Measurements from ENCODE around the gene SPAG16. TPM values are rescaled to one million over a fixed set of nuclear protein-coding genes. Genes with fewer than 3 reads are reported as not detected.
A peak's percentile ranks its signal among the peaks of the same experiment; 100 is the strongest.

Gene SPAG16
- polyA plus RNA-seq, 1 donor, result 53.7 TPM

GRCh38 chr2:214079032-214079431 is 794.8 kb downstream of the SPAG16 start:
- no peaks in the 10 kb centered on the region for H3K4me1 ChIP-seq (ENCODE audit: control insufficient read depth, insufficient read depth, low read length)
- no peaks in the 10 kb centered on the region for H3K36me3 ChIP-seq (ENCODE audit: control insufficient read depth, insufficient read depth, low read length)
- H3K27me3 ChIP-seq (ENCODE audit: control insufficient read depth, insufficient read depth, low read length), result no peaks in the 10 kb centered on the region
- no peak for DNase-seq
- no peak overlapping the region for H3K4me3 ChIP-seq (ENCODE audit: low read length)
- 91% methylated on average over 1 of the region's 2 CpGs for WGBS (ENCODE audit: insufficient coverage, low lambda C conversion rate)
- no peak overlapping the region for H3K27ac ChIP-seq (ENCODE audit: low read length)
- H3K9me3 ChIP-seq (ENCODE audit: control insufficient read depth, low read depth, low read length), result no peaks in the 10 kb centered on the region

- H3K27me3 ChIP-seq (ENCODE audit: control insufficient read depth, insufficient read depth, low read length), result no peaks in the 10 kb centered on the region
- H3K9me3 ChIP-seq (ENCODE audit: control insufficient read depth, low read depth, low read length), result no peaks in the 10 kb centered on the region
- no peaks in the 10 kb centered on the region for H3K4me1 ChIP-seq (ENCODE audit: control insufficient read depth, insufficient read depth, low read length)
- H3K4me3 ChIP-seq (ENCODE audit: low read length), result no peak overlapping the region
- H3K27ac ChIP-seq (ENCODE audit: low read length), result no peak overlapping the region
- no CpG with 5 or more reads among the region's 1 CpG for WGBS (ENCODE audit: insufficient coverage, low lambda C conversion rate)
- no peaks in the 10 kb centered on the region for H3K36me3 ChIP-seq (ENCODE audit: control insufficient read depth, insufficient read depth, low read length)
- no peak for DNase-seq
These were observed 804.3 kb downstream of the SPAG16 start for GRCh38 chr2:214088536-214088935.

- no peak for DNase-seq
- H3K36me3 ChIP-seq (ENCODE audit: control insufficient read depth, insufficient read depth, low read length), result no peaks in the 10 kb centered on the region
- WGBS (ENCODE audit: insufficient coverage, low lambda C conversion rate), result 100% methylated on average over 3 of the region's 4 CpGs
- H3K27ac ChIP-seq (ENCODE audit: low read length), result no peak overlapping the region
- H3K9me3 ChIP-seq (ENCODE audit: control insufficient read depth, low read depth, low read length), result no peaks in the 10 kb centered on the region
- no peak overlapping the region for H3K4me3 ChIP-seq (ENCODE audit: low read length)
- H3K4me1 ChIP-seq (ENCODE audit: control insufficient read depth, insufficient read depth, low read length), result no peaks in the 10 kb centered on the region
- no peaks in the 10 kb centered on the region for H3K27me3 ChIP-seq (ENCODE audit: control insufficient read depth, insufficient read depth, low read length)
These were observed 812.0 kb downstream of the SPAG16 start for GRCh38 chr2:214096208-214096715.

- Histone ChIP-seq H3K36me3 (ENCODE audit: control insufficient read depth, insufficient read depth, low read length) (no peaks in the 10 kb centered on the region), H3K27me3 (ENCODE audit: control insufficient read depth, insufficient read depth, low read length) (no peaks in the 10 kb centered on the region), H3K4me1 (ENCODE audit: control insufficient read depth, insufficient read depth, low read length) (peaks cover 4% of the 10 kb centered on the region), H3K4me3 (ENCODE audit: low read length) (no peak overlapping the region), H3K27ac (ENCODE audit: low read length) (no peak overlapping the region), H3K9me3 (ENCODE audit: control insufficient read depth, low read depth, low read length) (no peaks in the 10 kb centered on the region)
- DNase-seq, result no peak
- WGBS (ENCODE audit: insufficient coverage, low lambda C conversion rate), result 50% methylated on average over 1 of the region's 1 CpG
These were observed 814.5 kb downstream of the SPAG16 start for GRCh38 chr2:214098811-214099210.

- Histone ChIP-seq H3K4me3 (ENCODE audit: low read length) (no peak overlapping the region), H3K9me3 (ENCODE audit: control insufficient read depth, low read depth, low read length) (no peaks in the 10 kb centered on the region), H3K27ac (ENCODE audit: low read length) (no peak overlapping the region), H3K36me3 (ENCODE audit: control insufficient read depth, insufficient read depth, low read length) (no peaks in the 10 kb centered on the region), H3K4me1 (ENCODE audit: control insufficient read depth, insufficient read depth, low read length) (peaks cover 6% of the 10 kb centered on the region), H3K27me3 (ENCODE audit: control insufficient read depth, insufficient read depth, low read length) (no peaks in the 10 kb centered on the region)
- 92% methylated on average over 2 of the region's 4 CpGs for WGBS (ENCODE audit: insufficient coverage, low lambda C conversion rate)
- DNase-seq, result no peak
These were observed 816.2 kb downstream of the SPAG16 start for GRCh38 chr2:214100488-214100887.

- DNase-seq, result peak; percentile 40 to 84
- no peak overlapping the region for H3K4me3 ChIP-seq (ENCODE audit: low read length)
- no peaks in the 10 kb centered on the region for H3K27me3 ChIP-seq (ENCODE audit: control insufficient read depth, insufficient read depth, low read length)
- WGBS (ENCODE audit: insufficient coverage, low lambda C conversion rate), result 17% methylated on average over 1 of the region's 5 CpGs
- H3K9me3 ChIP-seq (ENCODE audit: control insufficient read depth, low read depth, low read length), result no peaks in the 10 kb centered on the region
- peak overlapping the region; percentile 1 for H3K27ac ChIP-seq (ENCODE audit: low read length)
- peaks cover 6% of the 10 kb centered on the region for H3K4me1 ChIP-seq (ENCODE audit: control insufficient read depth, insufficient read depth, low read length)
- no peaks in the 10 kb centered on the region for H3K36me3 ChIP-seq (ENCODE audit: control insufficient read depth, insufficient read depth, low read length)
These were observed 819.2 kb downstream of the SPAG16 start for GRCh38 chr2:214103276-214104001.

- DNase-seq, result no peak
- 100% methylated on average over 1 of the region's 3 CpGs for WGBS (ENCODE audit: insufficient coverage, low lambda C conversion rate)
- Histone ChIP-seq H3K4me1 (ENCODE audit: control insufficient read depth, insufficient read depth, low read length) (peaks cover 6% of the 10 kb centered on the region), H3K9me3 (ENCODE audit: control insufficient read depth, low read depth, low read length) (no peaks in the 10 kb centered on the region), H3K27me3 (ENCODE audit: control insufficient read depth, insufficient read depth, low read length) (no peaks in the 10 kb centered on the region), H3K36me3 (ENCODE audit: control insufficient read depth, insufficient read depth, low read length) (no peaks in the 10 kb centered on the region), H3K27ac (ENCODE audit: low read length) (no peak overlapping the region), H3K4me3 (ENCODE audit: low read length) (no peak overlapping the region)
These were observed 820.0 kb downstream of the SPAG16 start for GRCh38 chr2:214104219-214104618.

GRCh38 chr2:214104967-214105366 is 820.7 kb downstream of the SPAG16 start:
- no peak for DNase-seq
- Histone ChIP-seq H3K36me3 (ENCODE audit: control insufficient read depth, insufficient read depth, low read length) (no peaks in the 10 kb centered on the region), H3K4me3 (ENCODE audit: low read length) (no peak overlapping the region), H3K27ac (ENCODE audit: low read length) (no peak overlapping the region), H3K4me1 (ENCODE audit: control insufficient read depth, insufficient read depth, low read length) (peaks cover 6% of the 10 kb centered on the region), H3K27me3 (ENCODE audit: control insufficient read depth, insufficient read depth, low read length) (no peaks in the 10 kb centered on the region), H3K9me3 (ENCODE audit: control insufficient read depth, low read depth, low read length) (no peaks in the 10 kb centered on the region)
- WGBS (ENCODE audit: insufficient coverage, low lambda C conversion rate), result no CpG with 5 or more reads among the region's 5 CpGs

- no peaks in the 10 kb centered on the region for H3K9me3 ChIP-seq (ENCODE audit: control insufficient read depth, low read depth, low read length)
- no peaks in the 10 kb centered on the region for H3K27me3 ChIP-seq (ENCODE audit: control insufficient read depth, insufficient read depth, low read length)
- no peak for DNase-seq
- H3K4me1 ChIP-seq (ENCODE audit: control insufficient read depth, insufficient read depth, low read length), result peaks cover 6% of the 10 kb centered on the region
- H3K4me3 ChIP-seq (ENCODE audit: low read length), result no peak overlapping the region
- no peak overlapping the region for H3K27ac ChIP-seq (ENCODE audit: low read length)
- no CpG with 5 or more reads among the region's 1 CpG for WGBS (ENCODE audit: insufficient coverage, low lambda C conversion rate)
- H3K36me3 ChIP-seq (ENCODE audit: control insufficient read depth, insufficient read depth, low read length), result no peaks in the 10 kb centered on the region
These were observed 823.5 kb downstream of the SPAG16 start for GRCh38 chr2:214107726-214108125.

- Histone ChIP-seq H3K36me3 (ENCODE audit: control insufficient read depth, insufficient read depth, low read length) (no peaks in the 10 kb centered on the region), H3K4me3 (ENCODE audit: low read length) (no peak overlapping the region), H3K9me3 (ENCODE audit: control insufficient read depth, low read depth, low read length) (no peaks in the 10 kb centered on the region), H3K4me1 (ENCODE audit: control insufficient read depth, insufficient read depth, low read length) (peaks cover 4% of the 10 kb centered on the region), H3K27ac (ENCODE audit: low read length) (no peak overlapping the region), H3K27me3 (ENCODE audit: control insufficient read depth, insufficient read depth, low read length) (no peaks in the 10 kb centered on the region)
- no peak for DNase-seq
- no CpG with 5 or more reads among the region's 1 CpG for WGBS (ENCODE audit: insufficient coverage, low lambda C conversion rate)
These were observed 824.3 kb downstream of the SPAG16 start for GRCh38 chr2:214108598-214108997.

GRCh38 chr2:214117054-214117453 is 832.8 kb downstream of the SPAG16 start:
- Histone ChIP-seq H3K27me3 (ENCODE audit: control insufficient read depth, insufficient read depth, low read length) (no peaks in the 10 kb centered on the region), H3K4me1 (ENCODE audit: control insufficient read depth, insufficient read depth, low read length) (no peaks in the 10 kb centered on the region), H3K9me3 (ENCODE audit: control insufficient read depth, low read depth, low read length) (peaks cover 15% of the 10 kb centered on the region), H3K27ac (ENCODE audit: low read length) (no peak overlapping the region), H3K4me3 (ENCODE audit: low read length) (no peak overlapping the region), H3K36me3 (ENCODE audit: control insufficient read depth, insufficient read depth, low read length) (no peaks in the 10 kb centered on the region)
- no peak for DNase-seq

Measured in large intestine (tissue), 3 donors.